ENCODE data around the gene IL24. TPM values are rescaled to one million over a fixed set of nuclear protein-coding genes. Genes with fewer than 3 reads are reported as not detected.

The IL24 gene
- total RNA-seq, 1 donor from 2014 or later: not detected

GRCh38 chr1:206908038-206908437 lies 10.8 kb downstream of the IL24 start:
- H3K27me3 Mint-ChIP-seq (ENCODE audit: unreplicated experiment): peaks cover 25% of the 10 kb centered on the region
- TF ChIP-seq CTCF (IDR thresholded peaks at IDR 0.05): no peak
- H3K9me3 Mint-ChIP-seq (ENCODE audit: unreplicated experiment): no peaks in the 10 kb centered on the region
- H3K27ac Mint-ChIP-seq (ENCODE audit: unreplicated experiment): no peak overlapping the region
- H3K4me1 Mint-ChIP-seq (ENCODE audit: unreplicated experiment): peaks cover 6% of the 10 kb centered on the region
- DNase-seq (ENCODE audit: extremely low spot score, unreplicated experiment): no peak
- no peaks in the 10 kb centered on the region for H3K36me3 Mint-ChIP-seq (ENCODE audit: unreplicated experiment)
- no peak overlapping the region for H3K4me3 Mint-ChIP-seq (ENCODE audit: unreplicated experiment)

DNA sequence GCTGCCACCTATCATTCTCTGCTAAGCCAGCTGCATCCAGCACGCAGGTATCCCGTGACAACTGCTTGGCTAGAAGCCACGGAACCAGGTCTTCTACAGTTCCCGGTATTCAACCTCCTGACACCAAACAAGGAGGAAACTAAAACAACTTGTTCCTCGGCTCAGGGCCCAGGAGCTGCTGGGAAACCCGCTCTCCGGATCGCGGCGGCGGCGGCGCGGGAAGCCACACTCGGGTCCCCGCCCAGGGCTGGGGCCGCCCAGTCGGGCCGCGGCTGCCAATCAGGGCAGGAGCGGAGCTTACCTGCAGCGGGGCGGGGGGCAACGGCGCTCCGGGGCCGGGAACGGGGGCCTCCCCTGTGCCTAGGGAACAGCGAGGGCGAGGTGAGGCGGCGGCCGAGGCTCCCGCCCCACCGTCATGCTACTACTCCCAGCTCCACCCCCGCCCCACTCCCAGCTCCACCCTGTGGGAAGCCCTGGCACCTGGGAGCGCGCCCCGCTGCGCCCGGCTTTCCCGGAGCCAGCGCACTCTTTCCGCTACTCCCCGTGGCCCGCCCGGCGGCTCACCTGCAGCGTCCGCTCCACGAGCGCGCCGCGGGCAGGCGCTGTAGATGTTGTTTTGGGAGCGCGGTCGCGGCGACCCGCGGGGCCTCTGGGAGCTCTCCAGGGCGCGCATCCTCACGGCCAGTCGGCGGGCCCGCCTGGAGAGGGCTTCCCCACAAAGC lies 12.1 kb downstream of the IL24 start:
- peak overlapping the region; percentile 58 for H3K4me3 Mint-ChIP-seq (ENCODE audit: unreplicated experiment)
- H3K4me1 Mint-ChIP-seq (ENCODE audit: unreplicated experiment): peaks cover 6% of the 10 kb centered on the region
- H3K27ac Mint-ChIP-seq (ENCODE audit: unreplicated experiment): no peak overlapping the region
- peaks cover 36% of the 10 kb centered on the region for H3K27me3 Mint-ChIP-seq (ENCODE audit: unreplicated experiment)
- H3K36me3 Mint-ChIP-seq (ENCODE audit: unreplicated experiment): no peaks in the 10 kb centered on the region
- no peak for DNase-seq (ENCODE audit: extremely low spot score, unreplicated experiment)
- H3K9me3 Mint-ChIP-seq (ENCODE audit: unreplicated experiment): no peaks in the 10 kb centered on the region
- no peak for TF ChIP-seq CTCF (IDR thresholded peaks at IDR 0.05)

DNA sequence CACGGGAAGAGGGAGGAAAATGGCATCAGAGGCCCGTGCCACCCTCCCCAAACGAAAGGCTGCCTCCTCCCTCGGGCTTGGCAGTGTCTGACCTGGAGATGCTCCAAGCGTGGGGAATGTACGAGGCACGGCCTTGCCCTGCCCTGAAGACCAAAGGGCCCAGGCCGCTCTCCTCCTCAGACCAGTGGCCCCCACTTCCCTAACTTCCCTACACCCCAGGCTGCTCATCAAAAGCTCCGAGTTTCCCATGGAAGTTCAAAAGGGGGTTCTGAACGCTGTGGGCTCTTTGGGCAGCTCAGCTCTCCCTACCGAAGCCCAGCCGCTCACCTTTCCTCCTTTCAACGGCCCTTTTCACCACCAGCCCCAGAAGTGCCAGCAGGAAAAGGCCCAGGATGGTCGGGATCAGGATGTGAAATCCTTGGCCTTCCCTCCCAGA lies 12.7 kb downstream of the IL24 start:
- Mint-ChIP-seq H3K4me3 (ENCODE audit: unreplicated experiment) (peak overlapping the region; percentile 58), H3K4me1 (ENCODE audit: unreplicated experiment) (peaks cover 6% of the 10 kb centered on the region), H3K36me3 (ENCODE audit: unreplicated experiment) (no peaks in the 10 kb centered on the region), H3K9me3 (ENCODE audit: unreplicated experiment) (no peaks in the 10 kb centered on the region), H3K27ac (ENCODE audit: unreplicated experiment) (no peak overlapping the region), H3K27me3 (ENCODE audit: unreplicated experiment) (peaks cover 41% of the 10 kb centered on the region)
- no peak for TF ChIP-seq CTCF (IDR thresholded peaks at IDR 0.05)
- no peak for DNase-seq (ENCODE audit: extremely low spot score, unreplicated experiment)

- no peaks in the 10 kb centered on the region for H3K9me3 Mint-ChIP-seq (ENCODE audit: unreplicated experiment)
- peak; percentile 87 for TF ChIP-seq CTCF (IDR thresholded peaks at IDR 0.05)
- no peak for DNase-seq (ENCODE audit: extremely low spot score, unreplicated experiment)
- no peak overlapping the region for H3K4me3 Mint-ChIP-seq (ENCODE audit: unreplicated experiment)
- peaks cover 3% of the 10 kb centered on the region for H3K4me1 Mint-ChIP-seq (ENCODE audit: unreplicated experiment)
- H3K27ac Mint-ChIP-seq (ENCODE audit: unreplicated experiment): no peak overlapping the region
- peaks cover 53% of the 10 kb centered on the region for H3K27me3 Mint-ChIP-seq (ENCODE audit: unreplicated experiment)
- no peaks in the 10 kb centered on the region for H3K36me3 Mint-ChIP-seq (ENCODE audit: unreplicated experiment)
These were observed 13.9 kb downstream of the IL24 start for GRCh38 chr1:206911064-206911663.

DNA sequence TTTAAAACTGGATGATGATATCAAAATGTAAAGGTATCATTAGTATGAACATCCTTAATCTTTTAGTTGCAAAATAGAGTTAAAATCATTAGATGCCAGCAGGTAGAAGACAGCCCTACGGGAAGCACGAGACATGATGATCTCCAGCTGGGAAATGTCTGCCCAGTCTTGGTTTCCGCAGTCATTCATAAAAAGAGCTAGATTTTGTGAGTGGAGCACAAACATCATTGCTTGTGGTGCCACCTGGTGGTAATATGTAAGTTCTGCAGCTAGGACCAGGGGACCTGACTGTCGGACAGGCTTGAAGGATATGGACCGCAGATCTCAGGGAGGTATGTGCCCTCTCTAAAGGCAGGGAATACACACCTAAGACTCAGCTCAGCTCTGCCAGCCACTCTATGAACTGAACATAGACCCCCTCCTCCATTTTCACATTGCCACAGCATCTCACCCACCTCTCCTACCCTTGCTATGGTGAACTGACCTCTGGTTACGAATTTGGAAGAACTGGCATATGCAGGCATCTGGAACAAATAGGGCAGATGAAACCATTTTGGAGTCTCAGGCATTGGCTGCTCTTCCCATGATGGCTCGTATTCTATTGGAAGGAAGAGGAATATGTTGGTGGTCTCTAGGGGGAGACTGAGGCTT lies 15.3 kb downstream of the IL24 start:
- peaks cover 3% of the 10 kb centered on the region for H3K4me1 Mint-ChIP-seq (ENCODE audit: unreplicated experiment)
- DNase-seq (ENCODE audit: extremely low spot score, unreplicated experiment): peak; percentile 88
- H3K27me3 Mint-ChIP-seq (ENCODE audit: unreplicated experiment): peaks cover 57% of the 10 kb centered on the region

More for the DNA sequence above, 15.3 kb downstream of the IL24 start:
- no peaks in the 10 kb centered on the region for H3K36me3 Mint-ChIP-seq (ENCODE audit: unreplicated experiment)
- H3K9me3 Mint-ChIP-seq (ENCODE audit: unreplicated experiment): no peaks in the 10 kb centered on the region
- no peak overlapping the region for H3K27ac Mint-ChIP-seq (ENCODE audit: unreplicated experiment)
- peak; percentile 84 for TF ChIP-seq CTCF (IDR thresholded peaks at IDR 0.05)
- no peak overlapping the region for H3K4me3 Mint-ChIP-seq (ENCODE audit: unreplicated experiment)
